ENCODE results near the gene ARRB2.

DNA sequence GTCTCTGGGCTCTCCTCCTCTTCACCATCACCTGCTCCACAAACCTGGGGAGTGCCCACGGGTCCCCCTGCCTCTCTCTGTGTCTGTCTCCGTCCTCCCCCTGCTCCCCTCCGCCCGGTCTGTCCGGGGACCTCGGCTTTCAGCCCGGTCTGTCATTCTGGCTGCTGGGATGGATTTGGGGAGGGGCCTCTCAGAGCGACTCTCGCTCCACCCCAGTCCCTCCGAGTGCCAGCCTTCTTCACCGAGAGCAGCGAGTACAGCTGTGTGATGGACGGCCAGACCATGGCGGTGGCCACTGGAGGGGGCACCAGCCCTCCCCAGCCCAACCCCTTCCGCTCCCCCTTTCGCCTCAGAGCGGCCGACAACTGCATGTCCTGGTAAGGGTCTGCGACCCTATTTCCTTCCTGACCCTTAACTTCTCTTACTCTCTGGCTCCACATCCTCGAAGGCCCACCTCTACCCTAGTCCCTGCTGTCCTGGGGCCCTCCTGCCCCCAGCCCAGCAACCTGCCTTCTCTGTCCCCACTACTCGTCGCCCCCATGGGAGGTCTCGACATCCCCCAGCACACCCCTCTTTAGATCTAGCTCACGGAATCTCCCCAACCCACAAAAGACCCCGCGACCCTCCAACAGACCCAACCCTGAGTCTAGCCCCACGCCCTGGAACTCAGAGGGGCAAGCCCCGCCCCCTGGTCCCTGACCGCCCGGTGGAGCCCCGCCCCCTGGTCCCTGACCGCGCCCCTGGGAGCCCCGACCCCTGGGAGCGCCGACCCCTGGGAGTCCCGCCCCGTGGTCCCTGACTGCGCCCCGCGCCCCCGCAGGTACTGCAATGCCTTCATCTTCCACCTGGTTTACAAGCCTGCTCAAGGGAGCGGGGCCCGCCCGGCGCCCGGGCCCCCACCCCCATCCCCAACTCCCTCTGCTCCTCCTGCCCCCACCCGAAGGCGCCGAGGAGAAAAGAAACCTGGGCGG is 34.9 kb downstream of the ARRB2 start:
- TF ChIP-seq, protein P1, sequence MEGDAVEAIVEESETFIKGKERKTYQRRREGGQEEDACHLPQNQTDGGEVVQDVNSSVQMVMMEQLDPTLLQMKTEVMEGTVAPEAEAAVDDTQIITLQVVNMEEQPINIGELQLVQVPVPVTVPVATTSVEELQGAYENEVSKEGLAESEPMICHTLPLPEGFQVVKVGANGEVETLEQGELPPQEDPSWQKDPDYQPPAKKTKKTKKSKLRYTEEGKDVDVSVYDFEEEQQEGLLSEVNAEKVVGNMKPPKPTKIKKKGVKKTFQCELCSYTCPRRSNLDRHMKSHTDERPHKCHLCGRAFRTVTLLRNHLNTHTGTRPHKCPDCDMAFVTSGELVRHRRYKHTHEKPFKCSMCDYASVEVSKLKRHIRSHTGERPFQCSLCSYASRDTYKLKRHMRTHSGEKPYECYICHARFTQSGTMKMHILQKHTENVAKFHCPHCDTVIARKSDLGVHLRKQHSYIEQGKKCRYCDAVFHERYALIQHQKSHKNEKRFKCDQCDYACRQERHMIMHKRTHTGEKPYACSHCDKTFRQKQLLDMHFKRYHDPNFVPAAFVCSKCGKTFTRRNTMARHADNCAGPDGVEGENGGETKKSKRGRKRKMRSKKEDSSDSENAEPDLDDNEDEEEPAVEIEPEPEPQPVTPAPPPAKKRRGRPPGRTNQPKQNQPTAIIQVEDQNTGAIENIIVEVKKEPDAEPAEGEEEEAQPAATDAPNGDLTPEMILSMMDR (IDR thresholded peaks at IDR 0.05; ENCODE audit: low read length): no peak
- no peak for TF ChIP-seq EZH2 (IDR thresholded peaks at IDR 0.05; ENCODE audit: borderline replicate concordance, low read length)

All from OCI-LY1 (cell line).